Myocyte (in vitro differentiated cells): ENCODE results near the gene MAP4K3. TPM values are rescaled to one million over a fixed set of nuclear protein-coding genes. Genes with fewer than 3 reads are reported as not detected.
A peak's percentile ranks its signal among the peaks of the same experiment; 100 is the strongest.
"Not testable (repeated sequence)": the region's sequence is repeated elsewhere in the genome, so short reads cannot be mapped to it uniquely, and the experiment has no call there.

Source experiments
- DNase-seq: peaks from one replicate; pipeline ENCODE4 v3.0.0-alpha.2; 2012; ENCODE audit warnings: low read depth
- total RNA-seq: library from RNA; depleted of rRNA; stranded (reverse); fragments of >200 nt; gene quantifications from 2 replicates; pipeline ENCODE4 v1.2.3, GENCODE V29; 2014

MAP4K3 gene
- total RNA-seq, 1 donor from 2014 or later: 37.5 TPM

DNA sequence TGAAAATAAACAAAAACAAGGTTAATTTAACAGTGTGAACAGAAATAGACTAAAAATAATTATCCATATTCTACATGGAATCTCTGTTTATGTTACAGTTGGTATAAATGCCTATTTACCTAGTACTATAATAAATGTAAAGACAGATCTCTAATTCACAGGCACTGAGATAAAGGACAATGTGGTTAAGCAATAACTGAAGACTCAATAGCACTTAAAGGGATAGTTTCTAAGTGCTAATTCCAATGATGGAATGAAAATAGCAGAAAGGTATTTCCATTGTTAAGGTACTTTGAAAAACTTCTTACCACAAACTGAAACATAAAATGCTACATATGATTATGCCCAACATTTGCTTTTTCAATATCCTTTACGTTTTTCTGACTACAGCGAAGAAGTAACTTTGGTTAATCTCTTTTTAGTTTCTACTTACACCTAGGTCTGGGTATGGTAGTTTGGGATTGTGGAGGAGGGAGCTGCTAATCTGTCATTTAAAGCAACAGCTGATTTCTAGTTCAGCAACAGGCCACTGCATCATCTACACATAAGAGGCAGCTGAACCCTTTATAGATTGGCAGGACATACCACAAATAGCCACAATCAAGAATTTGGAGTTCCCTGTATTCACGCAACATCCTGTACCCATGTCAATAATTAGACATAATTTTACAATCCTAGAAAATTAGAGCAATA is 27.2 kb downstream of the MAP4K3 start:
- DNase-seq: peak; percentile 40

GRCh38 chr2:39408351-39409136 is 28.5 kb downstream of the MAP4K3 start:
- no peak for DNase-seq

DNA sequence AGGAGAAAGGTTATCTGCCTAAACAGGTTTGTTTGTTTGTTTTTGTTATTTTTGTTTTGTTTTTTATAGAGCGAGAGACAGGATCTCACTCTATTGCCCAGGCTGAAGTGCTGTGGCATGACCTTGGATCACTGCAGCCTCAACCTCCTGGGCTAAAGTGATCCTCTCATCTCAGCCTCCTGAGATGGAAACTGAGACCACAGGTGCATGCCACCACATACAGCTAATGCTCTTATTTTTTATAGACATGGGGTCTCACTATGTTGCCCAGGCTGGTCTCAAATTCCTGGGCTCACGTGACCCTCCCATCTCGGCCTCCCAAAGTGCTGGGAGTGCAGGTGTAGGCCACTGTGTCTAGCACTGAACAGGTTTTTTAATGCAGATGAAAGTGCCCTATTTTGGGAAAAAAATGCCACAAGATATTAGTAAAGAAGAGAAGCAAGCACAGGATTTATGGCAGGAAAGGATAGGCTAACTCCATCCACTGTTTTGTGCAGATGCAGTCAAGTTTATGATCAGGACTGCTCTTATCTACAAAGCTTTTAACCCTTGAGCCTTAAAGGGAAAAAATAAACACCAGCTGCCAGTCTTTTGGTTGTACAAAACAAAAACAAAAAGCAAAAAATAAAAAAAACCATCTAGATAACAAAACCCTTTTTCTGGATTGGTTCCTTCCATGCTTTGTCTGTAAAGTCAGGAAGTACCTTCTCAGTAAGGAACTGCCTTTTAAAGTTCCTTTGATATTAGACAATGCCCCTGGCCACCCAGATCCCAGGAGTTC is 29.4 kb downstream of the MAP4K3 start:
- no peak for DNase-seq

DNA sequence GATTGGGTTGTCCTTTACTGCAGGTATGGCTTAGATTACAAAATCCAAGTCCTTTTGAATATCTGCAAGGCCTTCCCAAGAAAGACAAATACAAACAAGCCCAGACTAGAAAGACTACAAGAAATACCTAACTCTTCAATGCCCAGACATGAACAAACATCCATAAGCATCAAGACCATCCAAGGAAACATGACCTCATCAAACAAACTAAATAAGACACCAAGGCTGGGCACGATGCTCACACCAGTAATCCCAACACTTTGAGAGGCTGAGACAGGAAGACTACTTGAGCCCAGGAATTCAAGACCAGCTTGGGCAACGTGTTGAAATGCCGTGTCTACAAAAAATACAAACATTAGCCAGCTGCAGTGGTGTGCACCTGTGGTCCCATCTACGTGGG is 31.7 kb downstream of the MAP4K3 start:
- DNase-seq: no peak

GRCh38 chr2:39403311-39403710 is 33.8 kb downstream of the MAP4K3 start:
- no peak for DNase-seq

- no peak for DNase-seq
Measured at GRCh38 chr2:39401319-39401718, 35.8 kb downstream of the MAP4K3 start.

DNA sequence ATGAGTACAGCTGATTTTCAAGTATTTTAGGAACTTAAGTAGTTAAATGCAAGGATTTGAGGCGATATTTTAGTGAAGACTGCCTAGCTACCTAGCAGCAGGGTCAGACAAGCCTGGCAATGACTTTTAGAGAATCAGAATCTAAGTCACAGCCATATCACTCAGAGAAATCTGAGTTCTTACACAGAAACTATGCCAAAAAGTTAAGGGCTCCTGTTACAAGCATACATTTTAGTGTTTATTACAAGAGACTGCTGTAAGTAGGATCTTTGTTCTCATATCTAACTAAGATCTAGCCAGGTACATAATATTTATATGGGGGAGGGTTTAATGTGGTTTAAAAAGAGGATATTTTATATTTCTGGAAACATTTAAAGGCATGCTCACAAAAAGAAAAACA is 37.5 kb downstream of the MAP4K3 start:
- DNase-seq: no peak

DNA sequence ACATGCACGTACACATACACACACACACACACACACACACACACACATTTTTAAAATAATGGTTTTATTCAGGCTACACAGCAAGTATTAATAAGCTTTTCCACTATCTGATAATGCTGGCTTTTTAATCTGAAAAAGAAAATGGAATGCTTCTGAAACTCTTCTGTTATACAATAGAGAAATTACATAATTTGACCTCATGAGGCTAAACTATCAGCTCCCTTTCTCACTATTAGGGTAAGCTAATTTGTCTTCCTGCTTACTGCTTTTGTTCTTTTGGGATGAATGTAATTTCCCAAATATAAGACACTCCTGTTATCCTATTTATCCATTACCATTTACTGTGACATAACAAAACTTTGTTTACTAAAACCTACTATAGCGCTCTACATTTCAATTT is 41.8 kb downstream of the MAP4K3 start:
- DNase-seq: no peak

DNA sequence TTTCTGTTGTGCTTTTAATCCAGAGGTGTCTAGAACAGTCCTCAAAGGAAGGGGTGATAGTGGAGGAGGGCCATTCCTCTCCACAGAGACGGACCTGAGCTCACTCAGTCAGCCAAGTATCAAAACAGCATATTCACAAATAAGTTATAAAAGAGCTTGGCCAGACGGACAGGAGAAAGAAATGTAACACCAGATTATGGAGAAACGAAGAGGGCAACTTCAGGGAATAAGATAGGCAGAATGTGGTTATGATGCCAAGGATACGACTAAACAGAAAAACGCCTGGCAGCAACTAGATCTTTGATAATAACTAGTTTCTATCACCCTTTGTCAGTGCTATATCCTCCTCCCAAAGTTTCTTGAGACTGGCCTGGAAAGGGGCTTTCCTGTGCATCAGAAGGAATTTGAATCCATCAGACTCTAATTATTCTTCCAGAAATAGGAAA is 42.5 kb downstream of the MAP4K3 start:
- DNase-seq: no peak

GRCh38 chr2:39392672-39393071 is 44.4 kb downstream of the MAP4K3 start:
- DNase-seq: no peak

DNA sequence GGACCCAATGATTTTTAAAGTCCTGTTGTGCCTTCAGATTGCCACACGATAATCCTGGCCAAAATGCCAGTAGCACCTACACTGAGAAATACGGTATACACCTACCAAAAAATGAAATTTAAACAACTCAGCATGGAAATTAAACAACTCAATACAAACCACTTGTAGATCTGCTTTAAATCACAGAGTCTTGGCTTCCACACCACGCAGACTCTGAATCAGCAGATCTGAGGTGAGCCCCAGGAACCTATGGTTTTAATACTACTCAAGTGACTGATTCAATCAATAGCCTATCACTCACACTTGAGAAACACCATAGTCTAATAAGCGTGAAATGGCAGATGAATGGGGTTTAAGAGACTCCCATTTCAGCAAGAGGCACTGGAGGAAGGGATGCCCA is 46.9 kb downstream of the MAP4K3 start:
- no peak for DNase-seq

- DNase-seq: no peak
Measured at GRCh38 chr2:39386064-39386463, 51.0 kb downstream of the MAP4K3 start.

GRCh38 chr2:39385172-39385571 is 51.9 kb downstream of the MAP4K3 start:
- DNase-seq: no peak

DNA sequence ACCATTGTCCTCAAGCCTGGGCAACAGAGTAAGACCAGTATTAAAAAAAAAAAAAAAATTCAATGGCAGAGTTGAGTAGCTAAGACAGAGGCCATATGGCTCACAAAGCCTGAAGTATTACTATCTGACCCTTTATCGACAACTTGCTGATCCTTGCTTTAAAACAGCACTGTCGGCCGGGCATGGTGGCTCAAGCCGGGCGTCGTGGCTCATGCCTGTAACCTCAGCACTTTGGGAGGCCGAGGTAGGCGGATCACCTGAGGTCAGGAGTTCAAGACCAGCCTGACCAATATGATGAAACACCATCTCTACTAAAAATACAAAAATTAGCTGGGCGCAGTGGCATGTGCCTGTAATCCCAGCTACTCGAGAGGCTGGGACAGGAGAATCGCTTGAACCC is 53.0 kb downstream of the MAP4K3 start:
- DNase-seq: not testable (repeated sequence)

DNA sequence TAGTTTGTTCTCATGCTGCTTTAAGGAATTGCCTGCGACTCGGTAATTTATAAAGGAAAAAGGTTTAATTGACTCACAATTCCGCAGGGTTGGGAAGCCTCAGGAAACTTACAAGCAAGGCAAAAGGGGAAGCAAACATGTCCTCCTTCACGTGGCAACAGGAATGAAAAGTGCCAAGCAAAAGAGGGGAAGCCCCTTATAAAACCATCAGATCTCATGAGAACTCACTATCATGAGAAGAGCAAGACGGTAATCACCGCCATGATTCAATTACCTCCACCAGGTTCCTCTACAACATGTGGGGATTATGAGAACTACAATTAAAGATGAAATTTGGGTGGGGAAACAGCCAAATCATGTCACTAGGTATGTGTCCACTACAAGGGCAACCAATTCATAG is 53.9 kb downstream of the MAP4K3 start:
- DNase-seq: no peak

GRCh38 chr2:39381653-39382052 is 55.4 kb downstream of the MAP4K3 start:
- DNase-seq: no peak

DNA sequence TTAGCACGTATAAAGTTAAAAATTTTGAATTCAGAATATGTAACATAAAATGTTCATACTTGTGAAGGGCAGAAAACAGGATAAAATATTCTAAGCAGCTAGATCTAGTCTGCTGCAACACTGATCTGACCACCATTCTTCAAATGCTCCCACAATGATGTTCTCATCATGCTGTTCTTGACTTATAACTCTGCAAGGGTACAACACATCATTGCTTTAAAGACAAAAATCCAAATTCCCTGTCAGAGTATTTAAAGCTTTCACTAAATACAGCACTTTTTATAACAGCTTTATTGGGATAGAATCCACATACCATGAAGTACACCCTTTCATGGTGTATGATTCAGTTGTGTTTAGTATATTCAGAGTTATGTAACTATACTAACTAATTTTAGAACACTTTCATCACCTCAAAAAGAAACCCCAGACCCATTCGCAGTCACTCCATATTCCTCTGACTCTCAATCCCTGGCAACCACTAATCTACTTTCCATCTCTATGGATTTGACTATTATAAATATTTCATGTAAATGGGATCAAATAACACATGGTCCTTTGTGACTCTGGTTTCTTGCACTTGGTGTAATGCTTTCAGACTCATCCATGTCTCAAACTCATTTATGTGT is 56.4 kb downstream of the MAP4K3 start:
- peak; percentile 30 for DNase-seq

DNA sequence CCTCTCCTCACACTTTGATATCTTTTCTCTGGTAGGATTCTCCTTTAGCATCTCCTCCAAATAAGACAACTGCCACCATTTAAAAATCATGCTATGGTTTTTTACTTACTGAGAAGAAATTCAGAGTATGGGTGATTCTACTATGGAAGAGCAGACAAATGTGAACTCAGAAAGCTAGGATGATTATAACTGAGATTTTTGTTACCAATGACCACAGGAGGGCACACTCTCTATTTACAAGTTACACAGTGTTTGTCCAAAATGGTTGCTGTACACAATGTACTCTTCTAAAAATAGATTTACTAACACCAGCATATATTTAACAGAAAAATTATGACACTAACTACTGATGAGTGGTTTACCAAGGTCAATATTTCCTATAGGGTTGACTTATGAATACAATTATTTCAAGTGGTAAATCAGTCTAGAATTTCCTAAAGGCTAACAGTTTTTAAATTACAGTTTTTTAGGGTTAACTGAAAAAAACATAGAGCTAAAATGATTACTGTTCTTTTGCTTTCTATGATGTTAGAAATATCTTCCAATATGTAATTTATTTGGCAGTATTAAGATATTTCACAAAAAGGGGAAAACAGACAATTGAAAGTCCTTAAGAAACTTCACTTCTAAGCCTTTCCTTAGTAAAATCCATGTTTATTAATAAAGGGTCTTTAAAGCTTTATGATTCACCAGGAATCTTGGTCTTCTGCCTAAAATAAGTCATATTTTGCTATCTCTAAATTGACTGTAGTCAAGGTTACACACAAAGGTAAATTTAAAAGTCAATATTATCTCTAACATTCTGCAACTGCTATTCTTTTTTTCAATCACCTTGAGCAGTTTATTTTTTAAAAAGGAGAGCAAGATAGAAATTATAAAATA is 57.2 kb downstream of the MAP4K3 start:
- peak; percentile 66 for DNase-seq

DNA sequence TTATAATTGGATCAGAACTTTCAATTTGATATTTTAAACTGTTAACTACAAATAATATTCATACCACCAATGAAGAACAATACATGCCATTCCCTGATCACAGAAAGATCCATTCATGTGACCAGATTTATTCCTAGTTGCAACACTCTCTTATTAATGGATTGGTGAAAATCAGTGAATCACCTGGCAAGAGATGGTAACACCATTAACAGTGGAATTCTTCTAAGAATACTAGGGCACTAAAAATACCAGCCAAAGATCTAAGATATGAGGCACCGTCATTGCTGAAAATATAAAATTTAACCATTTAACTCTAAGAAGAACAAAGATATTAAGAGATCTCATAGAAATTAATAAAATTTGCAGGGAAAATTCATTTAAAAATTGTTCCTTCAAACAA is 58.1 kb downstream of the MAP4K3 start:
- no peak for DNase-seq

DNA sequence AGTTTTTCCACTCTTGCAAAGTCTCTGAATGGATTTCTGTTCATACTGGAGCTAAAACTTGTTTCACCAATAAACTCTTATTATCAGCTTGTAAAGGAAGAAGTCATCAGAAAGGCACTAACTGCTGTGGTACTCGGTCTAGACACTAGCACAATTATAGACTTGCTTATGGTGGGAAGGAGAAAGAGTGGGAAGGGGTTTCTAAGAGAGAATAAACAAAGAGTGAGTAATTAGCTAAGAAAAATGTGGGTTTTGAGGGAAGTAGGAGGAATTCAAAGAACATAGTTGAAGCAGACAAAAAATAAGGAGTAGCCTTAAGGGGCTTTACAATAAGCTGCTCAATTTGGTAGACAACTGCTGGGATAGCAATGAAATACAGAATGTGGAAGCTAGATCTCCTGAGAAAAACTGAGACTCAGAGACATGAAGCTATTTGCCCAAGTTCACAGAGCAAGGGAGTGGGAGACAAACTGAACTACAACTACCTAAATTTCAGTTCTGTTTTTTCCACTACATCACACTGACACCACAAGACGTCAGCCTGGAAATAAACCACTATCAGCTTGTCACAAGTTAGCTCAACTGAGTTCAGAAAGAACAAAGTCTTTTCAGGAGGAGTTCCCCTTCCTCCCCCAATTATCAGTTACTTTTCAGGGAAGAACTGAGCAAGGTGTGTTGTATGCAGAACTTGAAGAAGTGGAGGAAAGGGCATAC is 59.7 kb downstream of the MAP4K3 start:
- DNase-seq: no peak
